ENCODE data around the gene LRP8.

GRCh38 chr1:53314606-53315005, 13.3 kb downstream of the LRP8 start:
- no peak for TF ChIP-seq CTCF (IDR thresholded peaks at IDR 0.05)
- TF ChIP-seq POLR2A (IDR thresholded peaks at IDR 0.05): no peak
- TF ChIP-seq POLR2AphosphoS5 (IDR thresholded peaks at IDR 0.05): no peak

Data from stomach (tissue), 4 donors.